Smooth muscle cell (in vitro differentiated cells): Measurements from ENCODE around the gene FBN3. TPM values are rescaled to one million over a fixed set of nuclear protein-coding genes. Genes with fewer than 3 reads are reported as not detected.
A peak's percentile ranks its signal among the peaks of the same experiment; 100 is the strongest.
"Not testable (repeated sequence)": the region's sequence is repeated elsewhere in the genome, so short reads cannot be mapped to it uniquely, and the experiment has no call there.

Experiments
- DNase-seq: peaks from one replicate; lab custom pipeline; 2025; ENCODE audit not compliant: unreplicated experiment; lab: John Stamatoyannopoulos, UW
- H2AFZ ChIP-seq: fragments of 200-600 bp; sonication (generic); 2 replicates; pipeline ENCODE4 v1.6.0; 2016; ENCODE audit warnings: antibody characterized with exemption, low read depth, mild to moderate bottlenecking
- H3F3A ChIP-seq: fragments of 200-600 bp; sonication (generic); 2 replicates; pipeline ENCODE4 v1.6.0; 2017; ENCODE audit warnings: antibody characterized with exemption, low read depth
- H3K27ac ChIP-seq: fragments of 200-600 bp; sonication (generic); 2 replicates; pipeline ENCODE4 v1.5.1; 2016; ENCODE audit warnings: low read depth, mild to moderate bottlenecking
- H3K27me3 ChIP-seq: fragments of 200-600 bp; sonication (generic); 2 replicates; pipeline ENCODE4 v1.6.1; 2016; ENCODE audit warnings: low read depth, mild to moderate bottlenecking
- H3K36me3 ChIP-seq: fragments of 200-600 bp; sonication (generic); 2 replicates; pipeline ENCODE4 v1.5.1; 2016; ENCODE audit warnings: low read depth
- H3K4me1 ChIP-seq: fragments of 200-600 bp; sonication (generic); 2 replicates; pipeline ENCODE4 v1.5.1; 2016; ENCODE audit warnings: low read depth
- H3K4me2 ChIP-seq: fragments of 200-600 bp; sonication (generic); 2 replicates; pipeline ENCODE4 v1.6.0; 2016; ENCODE audit warnings: mild to moderate bottlenecking
- H3K4me3 ChIP-seq: fragments of 200-600 bp; sonication (generic); 2 replicates; pipeline ENCODE4 v1.5.1; 2016; ENCODE audit warnings: mild to moderate bottlenecking
- H3K79me2 ChIP-seq: fragments of 200-600 bp; sonication (generic); 2 replicates; pipeline ENCODE4 v1.6.0; 2016; ENCODE audit warnings: low read depth, mild to moderate bottlenecking
- H3K9ac ChIP-seq: fragments of 200-600 bp; sonication (generic); 2 replicates; pipeline ENCODE4 v1.6.0; 2016; ENCODE audit warnings: low read depth
- H3K9me3 ChIP-seq: fragments of 200-600 bp; sonication (generic); replicated peaks from 2 replicates; pipeline ENCODE4 v1.5.1; 2016; ENCODE audit warnings: low read depth
- H4K20me1 ChIP-seq: fragments of 200-600 bp; sonication (generic); 2 replicates; pipeline ENCODE4 v1.6.0; 2016; ENCODE audit warnings: low read depth
- WGBS: methylation state at CpG from one replicate; pipeline ENCODE4 v1.1.7; 2016; ENCODE audit warnings: low lambda C conversion rate; 5-methylcytosine and 5-hydroxymethylcytosine counted together
- polyA plus RNA-seq: library from polyadenylated mRNA; unstranded; fragments of >200 nt; fragmentation: Nextera tagmentation; extraction: Ambion mirVana; gene quantifications from 2 replicates; pipeline ENCODE4 v1.2.1, GENCODE V29; 2016
- total RNA-seq: library from RNA; depleted of rRNA; stranded (reverse); fragments of >200 nt; gene quantifications from 2 replicates; pipeline ENCODE4 v1.2.3, GENCODE V29; 2014
- TF ChIP-seq, protein P1 (sequence below): fragments of 200-600 bp; sonication (generic); IDR thresholded peaks from 2 replicates; pipeline ENCODE4 v1.5.1; 2017; ENCODE audit warnings: borderline replicate concordance, mild to moderate bottlenecking, antibody characterized with exemption; ENCODE audit not compliant: insufficient read depth, poor library complexity, severe bottlenecking

Gene FBN3
- total and polyA plus RNA-seq, 2 experiments from 2014 or later = not detected

DNA sequence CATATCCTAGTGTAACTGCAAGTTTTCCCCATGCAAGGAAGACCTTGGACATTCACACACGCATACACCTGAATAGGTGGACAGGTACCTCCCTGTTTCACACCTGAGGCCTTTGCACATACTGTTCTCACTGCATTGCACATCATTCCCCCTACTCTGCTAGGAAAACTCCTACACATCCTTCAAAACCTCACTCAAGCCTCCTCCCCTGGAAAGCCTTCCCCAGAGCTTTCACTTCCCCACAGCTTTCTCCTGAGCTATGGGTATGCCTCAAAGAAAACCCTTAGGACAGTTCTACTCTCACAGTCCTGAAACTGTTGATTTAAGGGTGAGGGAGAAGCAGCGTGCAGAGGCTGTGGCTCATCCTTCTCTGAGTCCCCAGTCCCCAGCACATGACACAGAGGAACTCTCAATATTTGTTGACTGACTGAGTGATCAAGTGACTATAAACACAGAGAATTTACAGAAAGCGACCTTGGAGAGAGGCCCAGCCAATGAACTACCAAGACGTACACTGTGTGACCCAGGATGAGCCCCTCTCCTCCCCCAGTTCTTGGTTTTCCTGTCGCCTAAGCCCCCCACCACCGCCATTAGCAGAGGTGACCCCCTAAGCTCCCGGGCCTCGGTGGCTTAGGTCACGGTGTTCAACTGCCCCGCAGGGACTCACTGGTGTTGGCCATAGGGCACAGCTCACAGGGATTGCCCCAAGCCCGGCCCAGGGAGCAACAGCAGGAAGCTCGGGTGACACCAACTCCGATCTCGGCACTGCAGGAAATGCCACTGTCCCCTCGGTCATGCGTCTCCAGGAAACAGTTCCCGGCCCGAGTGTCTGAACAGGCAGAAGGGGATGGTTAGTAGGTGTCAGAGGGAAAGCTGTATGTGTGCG, 40.6 kb downstream of the FBN3 start:
- no peaks in the 10 kb centered on the region for H3K79me2 ChIP-seq
- WGBS = 90% methylated on average over 18 of the region's 19 CpGs
- DNase-seq = no peak
- no peaks in the 10 kb centered on the region for H3K27me3 ChIP-seq
- no peak overlapping the region for H3K4me2 ChIP-seq
- no peaks in the 10 kb centered on the region for H3K36me3 ChIP-seq
- no peaks in the 10 kb centered on the region for H3K4me1 ChIP-seq
- TF ChIP-seq, protein P1, sequence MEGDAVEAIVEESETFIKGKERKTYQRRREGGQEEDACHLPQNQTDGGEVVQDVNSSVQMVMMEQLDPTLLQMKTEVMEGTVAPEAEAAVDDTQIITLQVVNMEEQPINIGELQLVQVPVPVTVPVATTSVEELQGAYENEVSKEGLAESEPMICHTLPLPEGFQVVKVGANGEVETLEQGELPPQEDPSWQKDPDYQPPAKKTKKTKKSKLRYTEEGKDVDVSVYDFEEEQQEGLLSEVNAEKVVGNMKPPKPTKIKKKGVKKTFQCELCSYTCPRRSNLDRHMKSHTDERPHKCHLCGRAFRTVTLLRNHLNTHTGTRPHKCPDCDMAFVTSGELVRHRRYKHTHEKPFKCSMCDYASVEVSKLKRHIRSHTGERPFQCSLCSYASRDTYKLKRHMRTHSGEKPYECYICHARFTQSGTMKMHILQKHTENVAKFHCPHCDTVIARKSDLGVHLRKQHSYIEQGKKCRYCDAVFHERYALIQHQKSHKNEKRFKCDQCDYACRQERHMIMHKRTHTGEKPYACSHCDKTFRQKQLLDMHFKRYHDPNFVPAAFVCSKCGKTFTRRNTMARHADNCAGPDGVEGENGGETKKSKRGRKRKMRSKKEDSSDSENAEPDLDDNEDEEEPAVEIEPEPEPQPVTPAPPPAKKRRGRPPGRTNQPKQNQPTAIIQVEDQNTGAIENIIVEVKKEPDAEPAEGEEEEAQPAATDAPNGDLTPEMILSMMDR = no peak
- no peaks in the 10 kb centered on the region for H3K9me3 ChIP-seq
- no peak overlapping the region for H2AFZ ChIP-seq
- H3K4me3 ChIP-seq = no peak overlapping the region
- no peak overlapping the region for H3K9ac ChIP-seq
- no peak overlapping the region for H3K27ac ChIP-seq
- H4K20me1 ChIP-seq = no peaks in the 10 kb centered on the region
- no peaks in the 10 kb centered on the region for H3F3A ChIP-seq

DNA sequence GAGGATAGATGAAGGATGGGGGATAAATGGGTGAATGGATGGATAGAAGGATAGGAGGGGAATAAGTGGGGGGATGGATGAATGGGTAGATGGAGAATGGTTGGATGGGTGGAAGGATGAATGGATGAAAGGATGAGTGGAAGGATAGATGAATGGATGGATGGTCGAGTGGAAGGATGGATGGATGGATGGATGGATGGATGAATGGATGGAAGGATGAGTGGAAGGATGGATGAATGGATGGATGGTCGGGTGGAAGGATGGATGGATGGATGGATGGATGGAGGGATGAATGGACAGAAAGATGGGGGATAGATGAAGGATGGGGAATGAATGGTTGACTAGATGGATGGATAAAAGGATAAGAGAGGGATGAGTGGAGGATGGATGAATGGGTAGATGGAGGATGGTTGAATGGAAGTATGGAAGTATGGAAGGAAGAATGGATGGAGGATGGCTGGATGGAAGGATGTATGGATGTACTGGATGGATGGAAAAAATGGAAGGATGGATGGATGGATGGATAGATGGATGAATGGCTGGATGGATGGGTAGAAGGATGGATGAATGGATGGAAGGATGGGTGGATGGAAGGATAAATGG, 42.0 kb downstream of the FBN3 start:
- H4K20me1 ChIP-seq = no peaks in the 10 kb centered on the region
- 87% methylated on average over 2 of the region's 2 CpGs for WGBS
- H3K4me2 ChIP-seq = no peak overlapping the region
- H3K4me3 ChIP-seq = no peak overlapping the region
- no peaks in the 10 kb centered on the region for H3K9me3 ChIP-seq
- no peak overlapping the region for H3K9ac ChIP-seq
- no peaks in the 10 kb centered on the region for H3F3A ChIP-seq
- H3K27me3 ChIP-seq = no peaks in the 10 kb centered on the region
- no peak for DNase-seq
- H3K79me2 ChIP-seq = no peaks in the 10 kb centered on the region
- no peak overlapping the region for H2AFZ ChIP-seq
- TF ChIP-seq, protein P1 = no peak
- H3K27ac ChIP-seq = no peak overlapping the region
- no peaks in the 10 kb centered on the region for H3K36me3 ChIP-seq
- no peaks in the 10 kb centered on the region for H3K4me1 ChIP-seq

DNA sequence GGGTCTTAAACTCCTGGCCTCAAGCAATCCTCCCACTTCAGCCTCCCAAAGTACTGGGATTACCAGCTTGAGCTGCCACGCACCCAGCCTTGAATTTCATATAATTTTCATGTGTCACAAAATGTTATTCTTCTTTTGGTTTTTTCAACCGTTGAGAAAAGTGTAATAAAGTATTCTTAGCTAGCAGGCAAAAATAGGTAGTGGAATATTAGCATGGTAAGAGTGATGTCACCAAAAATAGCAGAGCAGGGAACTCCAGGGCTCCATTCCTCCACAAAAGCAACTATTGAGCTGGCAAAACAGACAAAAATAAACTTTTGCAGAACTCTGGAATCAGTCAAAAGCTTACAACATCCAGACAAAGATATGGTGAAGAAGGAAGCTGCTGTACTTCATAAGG, 43.9 kb downstream of the FBN3 start:
- no peak overlapping the region for H3K4me2 ChIP-seq
- no peak overlapping the region for H3K4me3 ChIP-seq
- H2AFZ ChIP-seq = no peak overlapping the region
- H3K27me3 ChIP-seq = no peaks in the 10 kb centered on the region
- no peaks in the 10 kb centered on the region for H3F3A ChIP-seq
- no peaks in the 10 kb centered on the region for H3K4me1 ChIP-seq
- H3K9me3 ChIP-seq = no peaks in the 10 kb centered on the region
- H3K9ac ChIP-seq = no peak overlapping the region
- H3K27ac ChIP-seq = peak overlapping the region; percentile 31
- TF ChIP-seq, protein P1 = no peak
- H3K36me3 ChIP-seq = no peaks in the 10 kb centered on the region
- no peaks in the 10 kb centered on the region for H3K79me2 ChIP-seq
- 78% methylated on average over 2 of the region's 2 CpGs for WGBS
- no peak for DNase-seq
- no peaks in the 10 kb centered on the region for H4K20me1 ChIP-seq

DNA sequence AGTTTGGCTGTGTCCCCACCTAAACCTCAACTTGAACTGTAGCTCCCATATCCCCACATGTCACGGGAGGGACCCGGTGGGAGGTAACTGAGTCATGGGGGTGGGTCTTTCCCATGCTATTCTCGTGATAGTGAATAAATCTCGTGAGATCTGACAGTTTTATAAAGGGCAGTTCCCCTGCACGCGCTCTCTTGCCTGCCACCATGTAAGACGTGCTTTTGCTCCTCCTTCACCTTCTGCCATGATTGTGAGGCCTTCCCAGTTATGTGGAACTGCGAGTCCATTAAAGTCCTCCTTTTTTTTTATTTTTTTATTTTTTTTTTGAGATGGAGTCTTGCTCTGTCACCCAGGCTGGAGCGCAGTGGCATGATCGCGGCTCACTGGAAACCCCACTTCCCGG, 47.5 kb downstream of the FBN3 start:
- H3K9ac ChIP-seq, H3K27me3 ChIP-seq, H3K4me1 ChIP-seq, H3K27ac ChIP-seq, H3K36me3 ChIP-seq, H3K4me2 ChIP-seq, H4K20me1 ChIP-seq, DNase-seq, H3K79me2 ChIP-seq, H3F3A ChIP-seq, H3K9me3 ChIP-seq, H2AFZ ChIP-seq, H3K4me3 ChIP-seq: not testable (repeated sequence)
- 89% methylated on average over 8 of the region's 12 CpGs for WGBS
